HepG2 (cell line): ENCODE measurements around the gene ZNF211. TPM values are rescaled to one million over a fixed set of nuclear protein-coding genes. Genes with fewer than 3 reads are reported as not detected.
A peak's percentile ranks its signal among the peaks of the same experiment; 100 is the strongest.

Experiments used
- BRCA1 ChIP-seq: sonication (generic); formaldehyde crosslinking; IDR thresholded peaks from 2 replicates; pipeline ENCODE4 v1.4.0; 2020; ENCODE audit warnings: missing genetic modification reagents
- CBX2 ChIP-seq, 2 experiments: fragments of 200-600 bp in 1 of 2; sonication (generic); formaldehyde crosslinking in 1 of 2; IDR thresholded peaks; 2 replicates each; pipeline versions ENCODE4 v1.7.0 to v1.8.1; 2018 to 2022; ENCODE audit warnings: low read depth in 2 of 2, low read length in 1 of 2, mild to moderate bottlenecking in 1 of 2, missing genetic modification reagents in 1 of 2
- HMG20B ChIP-seq: conservative IDR thresholded peaks from 2 replicates; pipeline ENCODE4 v1.6.1; 2016; ENCODE audit warnings: missing genetic modification reagents, missing compliant biosample characterization
- HNRNPLL ChIP-seq: fragments of 200-400 bp; formaldehyde crosslinking; IDR thresholded peaks from 2 replicates; pipeline ENCODE4 v1.6.1; 2017; ENCODE audit warnings: mild to moderate bottlenecking, low read depth, low read length; ENCODE audit not compliant: poor library complexity, severe bottlenecking
- RAD51 ChIP-seq: fragments of 450-650 bp; IDR thresholded peaks from 2 replicates; pipeline ENCODE4 v1.6.1; 2016; ENCODE audit warnings: borderline replicate concordance
- RXRA ChIP-seq: sonication (generic); formaldehyde crosslinking; IDR thresholded peaks from 2 replicates; pipeline ENCODE4 v1.5.1; 2020; ENCODE audit warnings: missing genetic modification reagents
- TMF1 ChIP-seq: sonication (generic); formaldehyde crosslinking; IDR thresholded peaks from 2 replicates; pipeline ENCODE4 v1.8.1; 2022; ENCODE audit warnings: low read depth, missing genetic modification reagents
- ZNF263 ChIP-seq: sonication (generic); formaldehyde crosslinking; IDR thresholded peaks from 2 replicates; pipeline ENCODE4 v1.4.0; 2020; ENCODE audit warnings: missing genetic modification reagents
- ZNF367 ChIP-seq: sonication (generic); formaldehyde crosslinking; IDR thresholded peaks from 2 replicates; pipeline ENCODE4 v1.4.0; 2020; ENCODE audit warnings: missing genetic modification reagents, borderline replicate concordance
- ZNF598 ChIP-seq: sonication (generic); formaldehyde crosslinking; IDR thresholded peaks from 2 replicates; pipeline ENCODE4 v1.5.1; 2020; ENCODE audit warnings: mild to moderate bottlenecking, missing genetic modification reagents, borderline replicate concordance
- ZNF790 ChIP-seq: sonication (generic); formaldehyde crosslinking; IDR thresholded peaks from 2 replicates; pipeline ENCODE4 v1.8.0; 2022; ENCODE audit warnings: missing genetic modification reagents, mild to moderate bottlenecking, borderline replicate concordance
- ZNF83 ChIP-seq: sonication (generic); formaldehyde crosslinking; IDR thresholded peaks from 2 replicates; pipeline ENCODE4 v1.4.0; 2020; ENCODE audit warnings: missing genetic modification reagents, mild to moderate bottlenecking, borderline replicate concordance
- polyA plus RNA-seq, 8 experiments: library from polyadenylated mRNA; depleted of rRNA in 3 of 8; stranded (reverse) in 7 of 8; unstranded in 1 of 8; fragments of >200 nt; fragmentation: Illumina TruSeq in 4 of 8; extraction: Trizol in 4 of 8; gene quantifications; 2 replicates each; pipeline versions ENCODE4 v1.2.1 to v1.2.3, GENCODE V29; 2011 to 2016; ENCODE audit warnings: low read depth in 4 of 8, missing spikeins in 1 of 8, mixed read lengths in 1 of 8; ENCODE audit not compliant: insufficient read depth in 1 of 8
- total RNA-seq, 5 experiments: library from RNA; depleted of rRNA; stranded (reverse); fragments of >200 nt; fragmentation: Illumina TruSeq; extraction: Trizol; gene quantifications; 2 replicates each; pipeline ENCODE4 v1.2.3, GENCODE V29; 2016; ENCODE audit warnings: low read depth in 1 of 5
- TF ChIP-seq, protein P1 (sequence below): sonication (generic); formaldehyde crosslinking; IDR thresholded peaks from 2 replicates; pipeline ENCODE4 v1.4.0; 2020; ENCODE audit warnings: mild to moderate bottlenecking, missing genetic modification reagents
- TF ChIP-seq, protein P2 (sequence below): IDR thresholded peaks from 2 replicates; pipeline ENCODE4 v1.6.1; 2016; ENCODE audit warnings: mild to moderate bottlenecking, missing biosample characterization, missing genetic modification reagents
- TF ChIP-seq, protein P3 (sequence below): sonication (generic); formaldehyde crosslinking; IDR thresholded peaks from 2 replicates; pipeline ENCODE4 v1.4.0; 2020; ENCODE audit warnings: missing genetic modification reagents, mild to moderate bottlenecking, borderline replicate concordance
- TF ChIP-seq, protein P4 (sequence below): IDR thresholded peaks from 2 replicates; pipeline ENCODE4 v1.6.1; 2016; ENCODE audit warnings: missing genetic modification reagents, missing compliant biosample characterization

ZNF211 gene
- total and polyA plus RNA-seq, 2 of the 13 experiments (the other 11 are each of a cell fraction or from before 2014, with no cell fraction given): 9.9 to 11.2 TPM

DNA sequence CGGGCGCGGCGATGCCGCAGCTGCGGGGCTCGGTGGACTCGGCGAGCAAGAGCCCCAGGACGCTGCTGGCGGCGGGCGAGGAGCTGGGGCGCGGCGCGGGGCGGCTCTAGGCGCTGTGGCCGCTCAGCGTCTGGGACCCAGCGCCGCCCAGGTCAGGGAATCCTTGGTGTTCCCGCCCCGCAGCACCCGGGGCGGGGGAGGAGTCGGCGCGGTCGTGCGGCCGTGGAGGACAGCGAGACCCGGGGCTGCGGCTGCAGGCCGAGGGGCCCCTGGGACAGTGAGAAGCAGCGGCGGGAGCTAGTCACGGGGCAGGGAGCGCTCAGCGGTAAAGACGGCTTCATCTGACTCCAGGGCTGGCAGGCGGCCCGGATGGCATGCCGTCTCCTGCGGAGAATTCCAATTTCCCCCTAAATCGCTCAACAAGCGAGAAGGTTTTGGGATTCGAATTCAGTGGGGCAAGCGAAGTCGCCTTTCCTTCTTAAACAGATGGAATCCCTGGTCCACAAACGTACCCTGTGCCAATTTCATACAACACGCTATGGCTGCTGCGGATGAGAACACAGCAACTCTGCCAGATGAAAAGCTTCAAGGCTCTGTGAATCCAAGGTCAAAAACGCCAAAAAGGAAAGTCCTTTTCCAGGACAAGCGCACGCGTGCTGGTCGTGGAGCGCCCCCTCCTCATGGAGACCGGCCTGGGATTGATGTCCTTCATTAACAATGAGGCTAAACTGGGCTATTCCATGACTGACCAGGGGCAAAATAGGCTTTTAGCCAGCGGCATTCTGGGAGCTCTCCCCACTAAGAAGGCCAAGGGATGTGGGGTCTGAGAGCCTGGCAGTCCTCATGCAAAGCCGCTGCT lies 31.5 kb downstream of the ZNF211 start (continued):
- TF ChIP-seq, protein P1, sequence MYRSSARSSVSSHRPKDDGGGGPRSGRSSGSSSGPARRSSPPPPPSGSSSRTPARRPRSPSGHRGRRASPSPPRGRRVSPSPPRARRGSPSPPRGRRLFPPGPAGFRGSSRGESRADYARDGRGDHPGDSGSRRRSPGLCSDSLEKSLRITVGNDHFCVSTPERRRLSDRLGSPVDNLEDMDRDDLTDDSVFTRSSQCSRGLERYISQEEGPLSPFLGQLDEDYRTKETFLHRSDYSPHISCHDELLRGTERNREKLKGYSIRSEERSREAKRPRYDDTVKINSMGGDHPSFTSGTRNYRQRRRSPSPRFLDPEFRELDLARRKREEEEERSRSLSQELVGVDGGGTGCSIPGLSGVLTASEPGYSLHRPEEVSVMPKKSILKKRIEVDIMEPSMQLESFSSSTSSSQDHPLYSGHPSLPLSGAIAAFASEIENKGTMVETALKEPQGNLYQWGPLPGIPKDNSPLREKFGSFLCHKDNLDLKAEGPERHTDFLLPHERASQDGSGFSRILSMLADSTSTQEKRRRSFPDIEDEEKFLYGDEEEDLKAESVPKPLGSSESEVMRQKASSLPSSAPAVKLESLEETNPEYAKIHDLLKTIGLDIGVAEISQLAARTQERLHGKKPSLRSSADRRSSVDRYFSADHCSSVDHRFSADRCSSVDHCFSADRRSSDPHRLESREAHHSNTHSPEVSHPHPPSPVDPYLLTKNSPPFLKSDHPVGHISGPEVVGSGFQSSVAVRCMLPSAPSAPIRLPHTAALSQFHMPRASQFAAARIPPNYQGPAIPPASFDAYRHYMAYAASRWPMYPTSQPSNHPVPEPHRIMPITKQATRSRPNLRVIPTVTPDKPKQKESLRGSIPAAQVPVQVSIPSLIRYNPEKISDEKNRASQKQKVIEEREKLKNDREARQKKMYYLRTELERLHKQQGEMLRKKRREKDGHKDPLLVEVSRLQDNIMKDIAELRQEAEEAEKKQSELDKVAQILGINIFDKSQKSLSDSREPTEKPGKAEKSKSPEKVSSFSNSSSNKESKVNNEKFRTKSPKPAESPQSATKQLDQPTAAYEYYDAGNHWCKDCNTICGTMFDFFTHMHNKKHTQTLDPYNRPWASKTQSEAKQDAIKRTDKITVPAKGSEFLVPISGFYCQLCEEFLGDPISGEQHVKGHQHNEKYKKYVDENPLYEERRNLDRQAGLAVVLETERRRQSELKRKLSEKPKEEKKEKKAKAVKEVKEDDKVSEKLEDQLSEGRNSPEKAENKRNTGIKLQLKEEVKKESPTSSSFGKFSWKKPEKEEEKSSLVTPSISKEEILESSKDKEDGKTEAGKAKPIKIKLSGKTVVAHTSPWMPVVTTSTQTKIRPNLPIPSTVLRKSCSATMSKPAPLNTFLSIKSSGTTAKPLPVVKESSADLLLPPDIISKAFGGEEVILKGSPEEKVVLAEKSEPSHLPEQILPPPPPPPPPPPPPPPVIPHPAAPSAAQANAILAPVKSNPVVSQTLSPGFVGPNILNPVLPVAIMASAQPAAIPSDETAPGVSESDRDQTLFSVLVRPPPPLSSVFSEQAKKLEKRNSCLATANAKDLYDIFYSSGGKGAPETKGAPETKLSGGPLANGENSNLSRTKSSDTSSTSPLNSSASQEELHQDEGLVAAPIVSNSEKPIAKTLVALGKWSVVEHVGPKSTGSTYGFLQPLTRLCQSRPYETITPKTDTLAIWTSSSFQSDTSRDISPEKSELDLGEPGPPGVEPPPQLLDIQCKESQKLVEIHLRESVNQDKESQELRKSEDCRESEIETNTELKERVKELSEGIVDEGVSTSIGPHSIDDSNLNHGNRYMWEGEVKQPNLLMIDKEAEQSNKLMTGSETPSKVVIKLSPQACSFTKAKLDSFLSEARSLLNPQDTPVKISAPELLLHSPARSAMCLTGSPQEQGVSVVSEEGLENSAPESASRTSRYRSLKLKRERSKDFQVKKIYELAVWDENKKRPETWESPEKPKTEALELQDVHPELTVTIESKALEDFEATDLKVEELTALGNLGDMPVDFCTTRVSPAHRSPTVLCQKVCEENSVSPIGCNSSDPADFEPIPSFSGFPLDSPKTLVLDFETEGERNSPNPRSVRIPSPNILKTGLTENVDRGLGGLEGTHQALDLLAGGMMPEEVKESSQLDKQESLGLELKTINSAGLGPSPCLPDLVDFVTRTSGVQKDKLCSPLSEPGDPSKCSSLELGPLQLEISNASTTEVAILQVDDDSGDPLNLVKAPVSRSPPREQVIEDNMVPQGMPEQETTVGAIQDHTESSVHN (CRISPR knock-in tag): no peak
- TF ChIP-seq, protein P2, sequence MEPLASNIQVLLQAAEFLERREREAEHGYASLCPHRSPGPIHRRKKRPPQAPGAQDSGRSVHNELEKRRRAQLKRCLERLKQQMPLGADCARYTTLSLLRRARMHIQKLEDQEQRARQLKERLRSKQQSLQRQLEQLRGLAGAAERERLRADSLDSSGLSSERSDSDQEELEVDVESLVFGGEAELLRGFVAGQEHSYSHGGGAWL (CRISPR knock-in tag): no peak; the same call in 1 of the 2 replicates
- peak; percentile 57 for TF ChIP-seq HNRNPLL
- TF ChIP-seq RAD51: no peak
- TF ChIP-seq BRCA1: 0 out of 2 replicates have a peak, but pooled peaks have one; percentile 26
- no peak for TF ChIP-seq CBX2 (IDR thresholded peaks at IDR 0.05; ENCODE audit: low read depth, low read length)
- TF ChIP-seq CBX2 (CRISPR knock-in tag; IDR thresholded peaks at IDR 0.05; ENCODE audit: low read depth): no peak
- peak; percentile 78 for TF ChIP-seq ZNF263
- peak; percentile 55; the same call in 1 of the 2 replicates for TF ChIP-seq TMF1 (CRISPR knock-in tag)
- peak; percentile 26; the same call in 1 of the 2 replicates for TF ChIP-seq RXRA (CRISPR knock-in tag)
- TF ChIP-seq ZNF367: no peak
- TF ChIP-seq HMG20B (CRISPR knock-in tag): no peak
- TF ChIP-seq ZNF598: 0 out of 2 replicates have a peak, but pooled peaks have one; percentile 22
- TF ChIP-seq, protein P3, sequence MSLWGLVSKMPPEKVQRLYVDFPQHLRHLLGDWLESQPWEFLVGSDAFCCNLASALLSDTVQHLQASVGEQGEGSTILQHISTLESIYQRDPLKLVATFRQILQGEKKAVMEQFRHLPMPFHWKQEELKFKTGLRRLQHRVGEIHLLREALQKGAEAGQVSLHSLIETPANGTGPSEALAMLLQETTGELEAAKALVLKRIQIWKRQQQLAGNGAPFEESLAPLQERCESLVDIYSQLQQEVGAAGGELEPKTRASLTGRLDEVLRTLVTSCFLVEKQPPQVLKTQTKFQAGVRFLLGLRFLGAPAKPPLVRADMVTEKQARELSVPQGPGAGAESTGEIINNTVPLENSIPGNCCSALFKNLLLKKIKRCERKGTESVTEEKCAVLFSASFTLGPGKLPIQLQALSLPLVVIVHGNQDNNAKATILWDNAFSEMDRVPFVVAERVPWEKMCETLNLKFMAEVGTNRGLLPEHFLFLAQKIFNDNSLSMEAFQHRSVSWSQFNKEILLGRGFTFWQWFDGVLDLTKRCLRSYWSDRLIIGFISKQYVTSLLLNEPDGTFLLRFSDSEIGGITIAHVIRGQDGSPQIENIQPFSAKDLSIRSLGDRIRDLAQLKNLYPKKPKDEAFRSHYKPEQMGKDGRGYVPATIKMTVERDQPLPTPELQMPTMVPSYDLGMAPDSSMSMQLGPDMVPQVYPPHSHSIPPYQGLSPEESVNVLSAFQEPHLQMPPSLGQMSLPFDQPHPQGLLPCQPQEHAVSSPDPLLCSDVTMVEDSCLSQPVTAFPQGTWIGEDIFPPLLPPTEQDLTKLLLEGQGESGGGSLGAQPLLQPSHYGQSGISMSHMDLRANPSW (CRISPR knock-in tag): no peak
- TF ChIP-seq, protein P4, sequence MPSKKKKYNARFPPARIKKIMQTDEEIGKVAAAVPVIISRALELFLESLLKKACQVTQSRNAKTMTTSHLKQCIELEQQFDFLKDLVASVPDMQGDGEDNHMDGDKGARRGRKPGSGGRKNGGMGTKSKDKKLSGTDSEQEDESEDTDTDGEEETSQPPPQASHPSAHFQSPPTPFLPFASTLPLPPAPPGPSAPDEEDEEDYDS (CRISPR knock-in tag): no peak
- no peak; the same call in 1 of the 2 replicates for TF ChIP-seq ZNF790
- TF ChIP-seq ZNF83 (CRISPR knock-in tag): no peak
